ENCODE data around the gene CUTC.
"Not testable (repeated sequence)": the region's sequence is repeated elsewhere in the genome, so short reads cannot be mapped to it uniquely, and the experiment has no call there.

The CUTC gene

GRCh38 chr10:99709480-99710229 lies 22.4 kb upstream of the CUTC start:
- H3K4me3 ChIP-seq (ENCODE audit: low read depth, low read length), result no peak overlapping the region
- H3K79me2 ChIP-seq (ENCODE audit: control insufficient read depth, insufficient read depth, low read length, unreplicated experiment), result no peaks in the 10 kb centered on the region
- peak overlapping the region; percentile 41; the same call in 1 of the 2 replicates for H3K27ac ChIP-seq (ENCODE audit: low read depth, low read length)
- H2AFZ ChIP-seq (ENCODE audit: low read length, unreplicated experiment), result no peak overlapping the region
- peaks cover 10% of the 10 kb centered on the region for H3K36me3 ChIP-seq (ENCODE audit: insufficient read depth, low read length)
- peaks cover 16% of the 10 kb centered on the region for H3K4me1 ChIP-seq (ENCODE audit: control insufficient read depth, insufficient read depth, low read length, unreplicated experiment)
- H3K27me3 ChIP-seq (ENCODE audit: insufficient read depth, low read length), result no peaks in the 10 kb centered on the region

GRCh38 chr10:99711129-99711719 lies 20.8 kb upstream of the CUTC start:
- Histone ChIP-seq H3K79me2 (ENCODE audit: control insufficient read depth, insufficient read depth, low read length, unreplicated experiment) (no peaks in the 10 kb centered on the region), H3K36me3 (ENCODE audit: insufficient read depth, low read length) (peaks cover 10% of the 10 kb centered on the region), H3K27me3 (ENCODE audit: insufficient read depth, low read length) (no peaks in the 10 kb centered on the region), H2AFZ (ENCODE audit: low read length, unreplicated experiment) (no peak overlapping the region), H3K4me1 (ENCODE audit: control insufficient read depth, insufficient read depth, low read length, unreplicated experiment) (peaks cover 16% of the 10 kb centered on the region), H3K4me3 (ENCODE audit: low read depth, low read length) (no peak overlapping the region), H3K27ac (ENCODE audit: low read depth, low read length) (no peak overlapping the region)

GRCh38 chr10:99714446-99714845 lies 17.6 kb upstream of the CUTC start:
- Histone ChIP-seq H3K4me1 (ENCODE audit: control insufficient read depth, insufficient read depth, low read length, unreplicated experiment) (peaks cover 8% of the 10 kb centered on the region), H3K36me3 (ENCODE audit: insufficient read depth, low read length) (peaks cover 7% of the 10 kb centered on the region), H3K27ac (ENCODE audit: low read depth, low read length) (no peak overlapping the region), H3K27me3 (ENCODE audit: insufficient read depth, low read length) (no peaks in the 10 kb centered on the region), H2AFZ (ENCODE audit: low read length, unreplicated experiment) (no peak overlapping the region), H3K79me2 (ENCODE audit: control insufficient read depth, insufficient read depth, low read length, unreplicated experiment) (no peaks in the 10 kb centered on the region), H3K4me3 (ENCODE audit: low read depth, low read length) (no peak overlapping the region)

GRCh38 chr10:99720387-99720786 lies 11.6 kb upstream of the CUTC start:
- no peak overlapping the region for H2AFZ ChIP-seq (ENCODE audit: low read length, unreplicated experiment)
- H3K4me3 ChIP-seq (ENCODE audit: low read depth, low read length), result no peak overlapping the region
- no peaks in the 10 kb centered on the region for H3K79me2 ChIP-seq (ENCODE audit: control insufficient read depth, insufficient read depth, low read length, unreplicated experiment)
- H3K27ac ChIP-seq (ENCODE audit: low read depth, low read length), result no peak overlapping the region
- no peaks in the 10 kb centered on the region for H3K4me1 ChIP-seq (ENCODE audit: control insufficient read depth, insufficient read depth, low read length, unreplicated experiment)
- H3K27me3 ChIP-seq (ENCODE audit: insufficient read depth, low read length), result no peaks in the 10 kb centered on the region
- H3K36me3 ChIP-seq (ENCODE audit: insufficient read depth, low read length), result peaks cover 28% of the 10 kb centered on the region

GRCh38 chr10:99730026-99730425 lies 2.0 kb upstream of the CUTC start:
- H2AFZ ChIP-seq (ENCODE audit: low read length, unreplicated experiment), result no peak overlapping the region
- peaks cover 24% of the 10 kb centered on the region for H3K36me3 ChIP-seq (ENCODE audit: insufficient read depth, low read length)

GRCh38 chr10:99731306-99732032 lies 565 bp upstream of the CUTC start:
- Histone ChIP-seq H3K79me2 (ENCODE audit: control insufficient read depth, insufficient read depth, low read length, unreplicated experiment) (peaks cover 40% of the 10 kb centered on the region), H3K27me3 (ENCODE audit: insufficient read depth, low read length) (no peaks in the 10 kb centered on the region), H2AFZ (ENCODE audit: low read length, unreplicated experiment) (peak overlapping the region; percentile 47), H3K27ac (ENCODE audit: low read depth, low read length) (peak overlapping the region; percentile 35; the same call in 1 of the 2 replicates), H3K4me3 (ENCODE audit: low read depth, low read length) (peak overlapping the region; percentile 82), H3K4me1 (ENCODE audit: control insufficient read depth, insufficient read depth, low read length, unreplicated experiment) (peaks cover 3% of the 10 kb centered on the region), H3K36me3 (ENCODE audit: insufficient read depth, low read length) (peaks cover 19% of the 10 kb centered on the region)

More at GRCh38 chr10:99730026-99730425, 2.0 kb upstream of the CUTC start:
- peaks cover 35% of the 10 kb centered on the region for H3K79me2 ChIP-seq (ENCODE audit: control insufficient read depth, insufficient read depth, low read length, unreplicated experiment)
- H3K4me1 ChIP-seq (ENCODE audit: control insufficient read depth, insufficient read depth, low read length, unreplicated experiment), result peaks cover 3% of the 10 kb centered on the region
- H3K27me3 ChIP-seq (ENCODE audit: insufficient read depth, low read length), result no peaks in the 10 kb centered on the region
- no peak overlapping the region; the same call in 1 of the 2 replicates for H3K4me3 ChIP-seq (ENCODE audit: low read depth, low read length)
- H3K27ac ChIP-seq (ENCODE audit: low read depth, low read length), result no peak overlapping the region

GRCh38 chr10:99733366-99733765 lies 1.3 kb downstream of the CUTC start:
- H3K27ac ChIP-seq (ENCODE audit: low read depth, low read length), result no peak overlapping the region
- peak overlapping the region; percentile 71 for H3K4me3 ChIP-seq (ENCODE audit: low read depth, low read length)
- H3K36me3 ChIP-seq (ENCODE audit: insufficient read depth, low read length), result peaks cover 21% of the 10 kb centered on the region
- no peaks in the 10 kb centered on the region for H3K27me3 ChIP-seq (ENCODE audit: insufficient read depth, low read length)
- peaks cover 40% of the 10 kb centered on the region for H3K79me2 ChIP-seq (ENCODE audit: control insufficient read depth, insufficient read depth, low read length, unreplicated experiment)
- no peak overlapping the region for H2AFZ ChIP-seq (ENCODE audit: low read length, unreplicated experiment)
- H3K4me1 ChIP-seq (ENCODE audit: control insufficient read depth, insufficient read depth, low read length, unreplicated experiment), result peaks cover 3% of the 10 kb centered on the region

GRCh38 chr10:99734111-99734510 lies 2.1 kb downstream of the CUTC start:
- H3K27me3 ChIP-seq (ENCODE audit: insufficient read depth, low read length); H3K4me3 ChIP-seq (ENCODE audit: low read depth, low read length); H2AFZ ChIP-seq (ENCODE audit: low read length, unreplicated experiment); H3K27ac ChIP-seq (ENCODE audit: low read depth, low read length); H3K4me1 ChIP-seq (ENCODE audit: control insufficient read depth, insufficient read depth, low read length, unreplicated experiment): not testable (repeated sequence)
- Histone ChIP-seq H3K79me2 (ENCODE audit: control insufficient read depth, insufficient read depth, low read length, unreplicated experiment) (peaks cover 40% of the 10 kb centered on the region), H3K36me3 (ENCODE audit: insufficient read depth, low read length) (peaks cover 23% of the 10 kb centered on the region)

GRCh38 chr10:99740260-99740659 lies 8.2 kb downstream of the CUTC start:
- Histone ChIP-seq H2AFZ (ENCODE audit: low read length, unreplicated experiment) (no peak overlapping the region), H3K27me3 (ENCODE audit: insufficient read depth, low read length) (no peaks in the 10 kb centered on the region), H3K27ac (ENCODE audit: low read depth, low read length) (no peak overlapping the region), H3K4me3 (ENCODE audit: low read depth, low read length) (no peak overlapping the region), H3K4me1 (ENCODE audit: control insufficient read depth, insufficient read depth, low read length, unreplicated experiment) (peaks cover 28% of the 10 kb centered on the region), H3K79me2 (ENCODE audit: control insufficient read depth, insufficient read depth, low read length, unreplicated experiment) (peaks cover 13% of the 10 kb centered on the region), H3K36me3 (ENCODE audit: insufficient read depth, low read length) (peaks cover 63% of the 10 kb centered on the region)

- Histone ChIP-seq H3K27me3 (ENCODE audit: insufficient read depth, low read length) (no peaks in the 10 kb centered on the region), H2AFZ (ENCODE audit: low read length, unreplicated experiment) (no peak overlapping the region), H3K79me2 (ENCODE audit: control insufficient read depth, insufficient read depth, low read length, unreplicated experiment) (peaks cover 12% of the 10 kb centered on the region), H3K4me1 (ENCODE audit: control insufficient read depth, insufficient read depth, low read length, unreplicated experiment) (peaks cover 28% of the 10 kb centered on the region), H3K4me3 (ENCODE audit: low read depth, low read length) (no peak overlapping the region), H3K36me3 (ENCODE audit: insufficient read depth, low read length) (peaks cover 63% of the 10 kb centered on the region), H3K27ac (ENCODE audit: low read depth, low read length) (peak overlapping the region; percentile 60)
Observed at GRCh38 chr10:99740933-99741559, 9.0 kb downstream of the CUTC start.
